RWPE2 (cell line): ENCODE results near the gene VOPP1.

Experiments used
- ATAC-seq: fragments of 200-7000 bp; cut with Tn5 transposase; 3 replicates; pipeline ENCODE4 v1.9.1; 2021; ENCODE audit warnings: low read depth
- DNase-seq: peaks from one replicate; pipeline ENCODE4 v3.0.0-alpha.2; 2020; ENCODE audit warnings: low spot score
- H3K27ac ChIP-seq: fragments of 450-650 bp; 2 replicates; pipeline ENCODE4 v1.5.1; 2017; ENCODE audit warnings: mild to moderate bottlenecking; ENCODE audit not compliant: poor library complexity, severe bottlenecking
- H3K27me3 ChIP-seq: fragments of 250-450 bp; sonication (Bioruptor Pico); 2 replicates; pipeline ENCODE4 v1.5.1; 2021; ENCODE audit warnings: mild to moderate bottlenecking, moderate library complexity; ENCODE audit not compliant: insufficient read depth, poor library complexity, severe bottlenecking
- H3K36me3 ChIP-seq: fragments of 250-450 bp; sonication (Bioruptor Pico); 2 replicates; pipeline ENCODE4 v1.5.1; 2020; ENCODE audit warnings: low read depth, mild to moderate bottlenecking, moderate library complexity
- H3K4me1 ChIP-seq: fragments of 250-450 bp; sonication (Bioruptor Pico); 2 replicates; pipeline ENCODE4 v1.5.1; 2021; ENCODE audit warnings: mild to moderate bottlenecking, moderate library complexity; ENCODE audit not compliant: insufficient read depth, poor library complexity, severe bottlenecking
- H3K4me3 ChIP-seq: fragments of 250-450 bp; sonication (Bioruptor Pico); 2 replicates; pipeline ENCODE4 v1.5.1; 2021; ENCODE audit warnings: mild to moderate bottlenecking, moderate library complexity; ENCODE audit not compliant: severe bottlenecking
- H3K9me3 ChIP-seq: fragments of 250-450 bp; sonication (Bioruptor Pico); 2 replicates; pipeline ENCODE4 v1.5.1; 2021; ENCODE audit warnings: mild to moderate bottlenecking, moderate library complexity; ENCODE audit not compliant: severe bottlenecking
- TF ChIP-seq, protein P1 (sequence below): fragments of 450-650 bp; IDR thresholded peaks from one replicate; pipeline ENCODE4 v1.5.1; 2017; ENCODE audit warnings: mild to moderate bottlenecking, moderate library complexity; ENCODE audit not compliant: poor library complexity, severe bottlenecking

Gene VOPP1

GRCh38 chr7:55592492-55592891 lies 20.2 kb upstream of the VOPP1 start:
- TF ChIP-seq, protein P1, sequence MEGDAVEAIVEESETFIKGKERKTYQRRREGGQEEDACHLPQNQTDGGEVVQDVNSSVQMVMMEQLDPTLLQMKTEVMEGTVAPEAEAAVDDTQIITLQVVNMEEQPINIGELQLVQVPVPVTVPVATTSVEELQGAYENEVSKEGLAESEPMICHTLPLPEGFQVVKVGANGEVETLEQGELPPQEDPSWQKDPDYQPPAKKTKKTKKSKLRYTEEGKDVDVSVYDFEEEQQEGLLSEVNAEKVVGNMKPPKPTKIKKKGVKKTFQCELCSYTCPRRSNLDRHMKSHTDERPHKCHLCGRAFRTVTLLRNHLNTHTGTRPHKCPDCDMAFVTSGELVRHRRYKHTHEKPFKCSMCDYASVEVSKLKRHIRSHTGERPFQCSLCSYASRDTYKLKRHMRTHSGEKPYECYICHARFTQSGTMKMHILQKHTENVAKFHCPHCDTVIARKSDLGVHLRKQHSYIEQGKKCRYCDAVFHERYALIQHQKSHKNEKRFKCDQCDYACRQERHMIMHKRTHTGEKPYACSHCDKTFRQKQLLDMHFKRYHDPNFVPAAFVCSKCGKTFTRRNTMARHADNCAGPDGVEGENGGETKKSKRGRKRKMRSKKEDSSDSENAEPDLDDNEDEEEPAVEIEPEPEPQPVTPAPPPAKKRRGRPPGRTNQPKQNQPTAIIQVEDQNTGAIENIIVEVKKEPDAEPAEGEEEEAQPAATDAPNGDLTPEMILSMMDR, result no peak
- no peaks in the 10 kb centered on the region for H3K9me3 ChIP-seq
- no peaks in the 10 kb centered on the region for H3K27me3 ChIP-seq
- H3K36me3 ChIP-seq, result no peaks in the 10 kb centered on the region
- DNase-seq, result no peak
- no peaks in the 10 kb centered on the region for H3K4me1 ChIP-seq
- no peak overlapping the region for H3K27ac ChIP-seq
- no peak overlapping the region for H3K4me3 ChIP-seq
- no peak for ATAC-seq

DNA sequence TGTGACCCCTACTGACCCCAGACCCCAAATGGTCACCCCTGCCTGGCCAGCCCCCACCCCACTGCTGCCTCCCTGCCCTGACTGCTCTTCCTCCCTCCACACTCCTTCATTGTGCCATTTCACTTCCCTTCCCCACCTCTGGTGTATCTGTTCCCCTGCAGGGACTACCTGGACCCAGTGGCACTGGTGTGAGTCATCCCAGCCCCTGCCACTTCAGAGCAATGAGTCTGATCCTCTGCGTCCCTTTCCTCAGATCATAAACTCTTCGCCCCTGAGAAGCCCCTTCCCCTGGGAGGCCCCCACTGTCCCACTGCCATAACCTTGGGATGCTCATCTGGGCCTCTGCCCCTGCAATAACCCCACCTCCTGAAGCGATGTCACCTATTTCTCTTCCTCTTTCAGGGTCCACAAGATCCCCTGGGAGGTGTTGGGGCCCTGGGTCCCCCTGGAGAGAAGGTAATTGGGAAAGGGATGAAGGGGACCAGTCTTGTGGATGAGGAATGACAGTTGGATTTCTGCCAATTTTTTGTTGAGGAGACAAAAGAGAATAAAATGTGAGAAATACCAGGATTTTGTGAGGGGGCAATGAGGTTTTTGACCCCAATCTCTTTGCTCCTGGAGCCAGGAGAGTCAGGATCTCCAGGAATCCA lies 19.1 kb upstream of the VOPP1 start:
- H3K9me3 ChIP-seq, result no peaks in the 10 kb centered on the region
- H3K4me1 ChIP-seq, result no peaks in the 10 kb centered on the region
- H3K27me3 ChIP-seq, result no peaks in the 10 kb centered on the region
- no peak for DNase-seq
- H3K36me3 ChIP-seq, result no peaks in the 10 kb centered on the region
- H3K27ac ChIP-seq, result no peak overlapping the region
- TF ChIP-seq, protein P1, result no peak
- no peak for ATAC-seq
- H3K4me3 ChIP-seq, result no peak overlapping the region

DNA sequence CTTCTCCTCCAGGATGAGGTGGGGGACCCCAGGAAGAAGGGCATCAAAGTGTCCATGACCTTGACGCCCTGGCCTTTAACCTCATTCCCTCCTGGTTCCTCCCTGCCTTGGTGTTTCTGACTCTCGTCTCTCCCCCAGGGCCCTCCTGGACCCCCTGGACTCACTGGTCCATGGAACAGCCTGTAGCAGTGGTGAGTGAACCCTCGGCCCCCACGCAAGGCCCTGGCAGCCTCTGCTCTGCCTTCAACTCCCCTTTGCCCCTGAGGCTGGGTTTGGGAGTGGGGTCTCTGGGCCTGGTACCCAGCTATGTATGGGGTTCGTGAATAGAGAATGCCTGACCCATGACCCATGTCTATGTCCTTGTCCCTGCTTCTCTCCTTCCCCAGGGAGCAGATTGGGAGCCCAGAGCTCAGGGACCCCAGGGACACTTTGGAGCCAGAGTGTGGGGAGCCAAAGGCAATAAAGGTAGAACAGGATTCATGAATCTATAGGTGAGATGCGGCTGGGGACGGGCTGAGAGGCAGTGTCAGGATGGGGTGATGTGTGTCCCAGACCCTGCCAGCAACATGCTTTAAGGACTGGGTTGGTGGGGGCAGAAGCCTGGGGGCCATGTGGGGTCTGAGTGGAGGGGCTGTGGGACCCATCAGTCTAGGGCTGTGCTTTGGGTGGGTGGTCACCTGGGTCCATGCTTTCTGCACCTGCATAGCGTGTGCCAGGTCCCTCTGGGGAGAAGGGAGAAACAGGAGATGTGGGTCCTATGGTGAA lies 18.4 kb upstream of the VOPP1 start:
- TF ChIP-seq, protein P1, result no peak
- ATAC-seq (no peak), DNase-seq (no peak)
- no peak overlapping the region for H3K27ac ChIP-seq
- H3K36me3 ChIP-seq, result no peaks in the 10 kb centered on the region
- no peaks in the 10 kb centered on the region for H3K4me1 ChIP-seq
- no peaks in the 10 kb centered on the region for H3K9me3 ChIP-seq
- no peaks in the 10 kb centered on the region for H3K27me3 ChIP-seq
- H3K4me3 ChIP-seq, result no peak overlapping the region

DNA sequence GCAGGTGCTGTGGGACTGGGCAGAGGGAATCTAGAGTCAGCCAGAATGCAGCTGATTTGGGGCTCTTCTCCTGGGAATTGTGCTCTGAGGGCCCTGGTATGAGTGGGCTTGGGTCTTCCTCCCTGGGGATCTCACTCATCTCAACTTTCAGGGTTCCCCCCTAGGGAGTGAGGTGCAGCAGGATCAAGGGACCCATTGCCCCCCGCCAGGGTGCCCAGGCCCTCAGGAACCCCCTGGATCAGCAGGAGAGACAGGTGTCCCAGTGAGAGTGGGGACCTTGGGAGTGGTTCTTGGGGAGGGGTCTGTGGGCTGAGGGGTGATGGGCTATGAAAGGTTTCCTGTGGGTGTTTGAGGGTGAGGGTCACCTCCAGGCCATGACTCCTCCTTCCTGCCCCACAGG lies 17.6 kb upstream of the VOPP1 start:
- no peaks in the 10 kb centered on the region for H3K36me3 ChIP-seq
- ATAC-seq, result no peak
- H3K9me3 ChIP-seq, result no peaks in the 10 kb centered on the region
- TF ChIP-seq, protein P1, result no peak
- H3K4me3 ChIP-seq, result no peak overlapping the region
- no peaks in the 10 kb centered on the region for H3K27me3 ChIP-seq
- H3K27ac ChIP-seq, result no peak overlapping the region
- no peaks in the 10 kb centered on the region for H3K4me1 ChIP-seq
- no peak for DNase-seq
